DOHH2 (cell line): ENCODE results near the gene ALG3.

Source experiments
- EZH2phosphoT487 ChIP-seq: fragments of 200-600 bp; sonication (generic); IDR thresholded peaks from 2 replicates; pipeline ENCODE4 v1.6.1; 2017; ENCODE audit warnings: borderline replicate concordance, mild to moderate bottlenecking, antibody characterized with exemption, low read length, moderate library complexity, mixed read lengths
- TF ChIP-seq, protein P1 (sequence below): fragments of 200-600 bp; sonication (generic); IDR thresholded peaks from one replicate; pipeline ENCODE4 v1.5.1; 2014; ENCODE audit warnings: antibody characterized with exemption, mild to moderate bottlenecking, low read depth, low read length; ENCODE audit not compliant: poor library complexity, severe bottlenecking

- TF ChIP-seq, protein P1, sequence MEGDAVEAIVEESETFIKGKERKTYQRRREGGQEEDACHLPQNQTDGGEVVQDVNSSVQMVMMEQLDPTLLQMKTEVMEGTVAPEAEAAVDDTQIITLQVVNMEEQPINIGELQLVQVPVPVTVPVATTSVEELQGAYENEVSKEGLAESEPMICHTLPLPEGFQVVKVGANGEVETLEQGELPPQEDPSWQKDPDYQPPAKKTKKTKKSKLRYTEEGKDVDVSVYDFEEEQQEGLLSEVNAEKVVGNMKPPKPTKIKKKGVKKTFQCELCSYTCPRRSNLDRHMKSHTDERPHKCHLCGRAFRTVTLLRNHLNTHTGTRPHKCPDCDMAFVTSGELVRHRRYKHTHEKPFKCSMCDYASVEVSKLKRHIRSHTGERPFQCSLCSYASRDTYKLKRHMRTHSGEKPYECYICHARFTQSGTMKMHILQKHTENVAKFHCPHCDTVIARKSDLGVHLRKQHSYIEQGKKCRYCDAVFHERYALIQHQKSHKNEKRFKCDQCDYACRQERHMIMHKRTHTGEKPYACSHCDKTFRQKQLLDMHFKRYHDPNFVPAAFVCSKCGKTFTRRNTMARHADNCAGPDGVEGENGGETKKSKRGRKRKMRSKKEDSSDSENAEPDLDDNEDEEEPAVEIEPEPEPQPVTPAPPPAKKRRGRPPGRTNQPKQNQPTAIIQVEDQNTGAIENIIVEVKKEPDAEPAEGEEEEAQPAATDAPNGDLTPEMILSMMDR = no peak
- TF ChIP-seq EZH2phosphoT487 = no peak
These were observed 26.6 kb upstream of the ALG3 start for GRCh38 chr3:184275381-184275701.
